ENCODE measurements around the gene CST6. TPM values are rescaled to one million over a fixed set of nuclear protein-coding genes. Genes with fewer than 3 reads are reported as not detected.
"Not testable (repeated sequence)": the region's sequence is repeated elsewhere in the genome, so short reads cannot be mapped to it uniquely, and the experiment has no call there.

Gene CST6
- polyA plus RNA-seq, 1 donor, result not detected

DNA sequence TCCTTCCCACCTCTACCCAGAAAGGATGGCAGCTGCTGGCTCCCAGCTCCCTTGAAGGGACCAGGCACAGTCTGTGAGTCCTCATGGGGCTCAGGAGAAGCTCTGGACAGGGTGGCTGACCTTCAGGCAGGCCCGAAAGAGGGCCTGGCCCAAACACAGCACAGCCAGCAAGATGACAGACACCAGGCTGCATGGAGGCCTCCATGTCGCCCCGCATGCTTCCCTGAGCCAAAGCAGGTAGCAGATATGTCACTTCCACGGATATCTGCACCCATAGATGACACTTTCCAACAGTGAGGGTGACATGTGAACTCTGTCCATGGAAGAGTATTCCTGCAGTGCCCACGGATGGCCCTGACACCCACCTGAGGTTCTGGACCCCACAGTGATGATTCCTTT, 28.2 kb upstream of the CST6 start:
- DNase-seq (ENCODE audit: low read depth), result no peak

GRCh38 chr11:65987336-65987735, 24.5 kb upstream of the CST6 start:
- DNase-seq (ENCODE audit: low read depth), result no peak

DNA sequence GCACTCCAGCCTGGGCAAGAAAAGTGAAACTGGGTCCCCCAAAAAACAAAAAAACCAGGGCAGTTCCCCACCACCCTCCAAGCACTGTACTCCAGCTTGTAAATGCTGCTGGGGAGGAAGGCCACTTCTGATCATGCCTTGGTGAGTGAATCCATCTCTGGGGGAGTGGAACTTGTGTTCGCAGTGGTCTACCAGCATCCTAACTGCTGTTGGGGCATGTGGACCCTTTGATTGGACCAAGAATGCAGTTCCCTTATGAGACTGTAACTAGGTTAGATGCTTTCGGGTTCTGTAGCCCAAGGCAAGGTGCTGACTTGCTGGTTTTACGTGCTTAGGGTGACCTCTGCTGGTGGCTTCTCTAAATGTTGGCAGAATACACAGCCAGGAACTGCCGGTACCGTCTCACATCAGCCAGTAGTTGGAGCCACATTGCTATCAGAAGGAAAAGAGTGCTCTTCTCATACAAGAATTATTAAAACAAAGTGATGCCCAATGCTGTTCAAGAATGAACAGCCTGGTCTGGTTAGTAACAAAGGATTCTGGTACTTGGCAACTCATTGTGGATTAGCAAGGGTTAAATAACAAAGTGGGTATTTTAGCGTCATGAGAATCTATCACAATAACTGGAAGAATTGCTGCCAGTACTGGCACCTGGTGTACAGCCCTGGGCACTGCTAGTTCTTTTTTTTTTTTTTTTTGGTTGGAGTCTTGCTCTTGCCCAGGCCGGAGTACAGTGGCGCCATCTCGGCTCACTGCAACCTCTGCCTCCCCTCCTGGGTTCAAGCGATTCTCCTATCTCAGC, 22.8 kb upstream of the CST6 start:
- DNase-seq (ENCODE audit: low read depth), result peak; percentile 93

GRCh38 chr11:65992056-65992455, 19.8 kb upstream of the CST6 start:
- no peak for DNase-seq (ENCODE audit: low read depth)

GRCh38 chr11:65997286-65997685, 14.5 kb upstream of the CST6 start:
- no peak for DNase-seq (ENCODE audit: low read depth)

GRCh38 chr11:66001942-66002647, 9.7 kb upstream of the CST6 start, which contains the start of the genes BANF1 and EIF1AD:
BANF1 (plus strand) TSS chr11:66002503; CDS start chr11:66003251, 748 bp downstream.
EIF1AD (minus strand) TSS chr11:66002157; CDS start chr11:66000389, 1,768 bp downstream.
- peak; percentile 96 for DNase-seq (ENCODE audit: low read depth)

GRCh38 chr11:66002648-66003225, 9.1 kb upstream of the CST6 start:
- no peak for DNase-seq (ENCODE audit: low read depth)

DNA sequence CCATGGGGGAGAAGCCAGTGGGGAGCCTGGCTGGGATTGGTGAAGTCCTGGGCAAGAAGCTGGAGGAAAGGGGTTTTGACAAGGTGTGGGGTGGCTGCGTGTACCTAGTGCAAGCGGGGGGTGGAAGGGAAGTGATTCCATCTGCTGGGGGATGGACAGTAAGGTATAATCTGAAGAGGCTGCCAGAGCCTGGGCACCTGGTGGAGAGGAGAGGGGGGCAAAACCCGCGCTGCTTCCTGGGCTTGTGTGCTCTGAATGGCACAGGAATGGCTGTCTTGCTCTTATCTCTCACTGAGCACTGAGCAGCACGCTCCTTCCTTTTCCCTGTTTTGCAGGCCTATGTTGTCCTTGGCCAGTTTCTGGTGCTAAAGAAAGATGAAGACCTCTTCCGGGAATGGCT, 8.5 kb upstream of the CST6 start:
- DNase-seq (ENCODE audit: low read depth), result no peak

- DNase-seq (ENCODE audit: low read depth), result no peak
Measured at GRCh38 chr11:66004186-66004585, 7.6 kb upstream of the CST6 start.

DNA sequence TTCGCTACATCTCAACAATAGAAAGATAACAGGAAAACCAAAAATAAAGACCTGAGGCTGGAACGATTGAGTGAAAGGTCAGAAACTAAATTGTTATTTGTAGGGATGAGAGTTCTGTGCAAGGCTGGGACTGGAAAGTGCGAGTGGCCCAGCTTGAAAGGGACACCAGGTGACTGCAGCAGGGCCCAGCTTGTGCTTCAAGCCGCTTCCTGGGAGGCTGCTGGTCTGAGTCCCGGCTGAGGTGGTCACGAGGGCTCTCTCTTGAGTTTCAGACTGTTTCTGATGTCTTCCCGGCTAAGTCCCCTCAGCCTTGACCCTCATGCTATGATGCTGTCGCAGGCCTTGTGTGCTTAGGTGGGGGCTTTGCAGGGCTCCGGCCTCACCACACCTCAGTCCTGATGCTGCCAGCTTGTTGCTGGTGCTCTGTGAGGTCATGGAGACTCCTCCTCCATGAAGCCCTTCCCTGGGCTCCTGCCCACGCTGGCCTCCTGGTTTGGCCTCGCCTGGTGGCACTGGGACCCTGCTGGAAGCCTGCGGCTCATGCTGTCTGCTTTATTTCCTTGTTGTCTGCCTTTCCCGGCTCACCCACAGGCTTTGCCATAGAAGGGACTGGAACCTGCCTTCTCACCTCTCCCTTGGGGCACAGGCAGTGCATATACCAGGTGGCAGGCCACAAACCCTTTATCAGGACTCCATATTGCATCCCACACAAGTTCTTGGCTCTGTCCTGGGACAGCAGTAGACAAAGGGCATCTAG, 5.5 kb upstream of the CST6 start:
- DNase-seq (ENCODE audit: low read depth), result no peak

- no peak for DNase-seq (ENCODE audit: low read depth)
Measured at GRCh38 chr11:66006891-66007176, 5.0 kb upstream of the CST6 start.

DNA sequence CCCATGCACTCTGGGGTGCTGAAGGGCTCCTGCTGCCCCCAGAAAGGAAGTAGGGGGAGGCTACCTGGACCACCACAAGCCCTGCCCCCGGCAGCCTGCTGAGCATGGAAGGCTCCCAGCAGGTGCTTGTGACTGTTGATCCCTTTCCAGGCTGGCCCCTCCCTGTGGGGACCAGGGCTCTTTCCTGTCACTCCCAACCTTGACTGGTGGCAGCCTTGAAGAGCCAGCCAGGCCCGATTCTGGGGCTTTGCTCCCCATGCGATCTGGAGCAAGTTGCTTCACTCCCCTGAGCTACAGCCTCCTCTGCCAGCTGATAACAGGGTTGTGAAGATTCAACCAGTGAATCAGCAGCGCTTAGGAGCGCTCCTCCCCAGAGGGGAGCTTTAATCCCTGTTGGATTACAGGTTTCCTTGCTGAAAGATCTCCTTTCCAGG, 4.6 kb upstream of the CST6 start:
- no peak for DNase-seq (ENCODE audit: low read depth)

GRCh38 chr11:66008095-66008467, 3.7 kb upstream of the CST6 start:
- DNase-seq (ENCODE audit: low read depth), result no peak

GRCh38 chr11:66008468-66009101, 3.2 kb upstream of the CST6 start:
- DNase-seq (ENCODE audit: low read depth), result no peak

GRCh38 chr11:66010036-66010435, 1.8 kb upstream of the CST6 start:
- DNase-seq (ENCODE audit: low read depth), result not testable (repeated sequence)

- DNase-seq (ENCODE audit: low read depth), result no peak
Measured at GRCh38 chr11:66011239-66011784, 496 bp upstream of the CST6 start.

GRCh38 chr11:66012371-66012945, 650 bp downstream of the CST6 start:
- no peak for DNase-seq (ENCODE audit: low read depth)

- DNase-seq (ENCODE audit: low read depth), result no peak
Measured at GRCh38 chr11:66012946-66013761, 1.3 kb downstream of the CST6 start.

GRCh38 chr11:66013762-66014100, 1.9 kb downstream of the CST6 start:
- DNase-seq (ENCODE audit: low read depth), result no peak

- no peak for DNase-seq (ENCODE audit: low read depth)
Measured at GRCh38 chr11:66014804-66015453, 3.1 kb downstream of the CST6 start.

Data from forelimb muscle (tissue), 1 donor.